Measurements from ENCODE around the gene PHIP.
A peak's percentile ranks its signal among the peaks of the same experiment; 100 is the strongest.

Gene PHIP

GRCh38 chr6:79081663-79082062 lies 3.6 kb upstream of the PHIP start:
- DNase-seq (ENCODE audit: low read depth), result no peak
- H3K4me3 ChIP-seq (ENCODE audit: low read depth, low read length), result no peak overlapping the region
- no peak for TF ChIP-seq CTCF (IDR thresholded peaks at IDR 0.05; ENCODE audit: low read depth, low read length, missing control alignments)

- TF ChIP-seq CTCF (IDR thresholded peaks at IDR 0.05; ENCODE audit: low read depth, low read length, missing control alignments), result no peak
- H3K4me3 ChIP-seq (ENCODE audit: low read depth, low read length), result peak overlapping the region; percentile 63; the same call in 1 of the 2 replicates
- DNase-seq (ENCODE audit: low read depth), result no peak
These were observed 1.5 kb upstream of the PHIP start for GRCh38 chr6:79079561-79080041.

- DNase-seq (ENCODE audit: low read depth), result no peak
- H3K4me3 ChIP-seq (ENCODE audit: low read depth, low read length), result peak overlapping the region; percentile 63
- TF ChIP-seq CTCF (IDR thresholded peaks at IDR 0.05; ENCODE audit: low read depth, low read length, missing control alignments), result no peak
These were observed 359 bp downstream of the PHIP start for GRCh38 chr6:79077715-79078074.

GRCh38 chr6:79076782-79077641 lies 1.0 kb downstream of the PHIP start:
- peak; percentile 52 for DNase-seq (ENCODE audit: low read depth)
- H3K4me3 ChIP-seq (ENCODE audit: low read depth, low read length), result peak overlapping the region; percentile 63
- TF ChIP-seq CTCF (IDR thresholded peaks at IDR 0.05; ENCODE audit: low read depth, low read length, missing control alignments), result no peak

GRCh38 chr6:79076160-79076559 lies 1.9 kb downstream of the PHIP start:
- no peak for TF ChIP-seq CTCF (IDR thresholded peaks at IDR 0.05; ENCODE audit: low read depth, low read length, missing control alignments)
- H3K4me3 ChIP-seq (ENCODE audit: low read depth, low read length), result peak overlapping the region; percentile 63
- no peak for DNase-seq (ENCODE audit: low read depth)

GRCh38 chr6:79073888-79074287 lies 4.2 kb downstream of the PHIP start:
- DNase-seq (ENCODE audit: low read depth), result no peak
- no peak for TF ChIP-seq CTCF (IDR thresholded peaks at IDR 0.05; ENCODE audit: low read depth, low read length, missing control alignments)
- H3K4me3 ChIP-seq (ENCODE audit: low read depth, low read length), result no peak overlapping the region
